Esophagus squamous epithelium (tissue), 4 donors: Measurements from ENCODE around the gene VRTN.

Source experiments
- CTCF ChIP-seq, 6 experiments: fragments of 450-650 bp in 4 of 6; fragments of 200-600 bp in 2 of 6; sonication (generic) in 2 of 6; IDR thresholded peaks; one replicate each; pipeline ENCODE4 v1.5.1; 2016 to 2019; ENCODE audit warnings: antibody characterized with exemption in 6 of 6, mild to moderate bottlenecking in 4 of 6, moderate library complexity in 4 of 6
- POLR2A ChIP-seq, 4 donors: fragments of 450-650 bp; IDR thresholded peaks; one replicate each; pipeline ENCODE4 v1.6.1; 2017; ENCODE audit warnings: antibody characterized with exemption in 4 of 4, mild to moderate bottlenecking in 4 of 4, moderate library complexity in 3 of 4

GRCh38 chr14:74389980-74390379 is 41.7 kb downstream of the VRTN start:
- TF ChIP-seq CTCF (IDR thresholded peaks at IDR 0.05) (no peak), POLR2A (IDR thresholded peaks at IDR 0.05) (no peak)
